HG03060 (cell line): ENCODE data around the gene DMAC2L.
A peak's percentile ranks its signal among the peaks of the same experiment; 100 is the strongest.
"Not testable (repeated sequence)": the region's sequence is repeated elsewhere in the genome, so short reads cannot be mapped to it uniquely, and the experiment has no call there.

Source experiments
- ATAC-seq: cut with Tn5 transposase; IDR thresholded peaks from one replicate; pipeline ENCODE4 v1.9.1; 2021; ENCODE audit warnings: low read depth, moderate number of reproducible peaks; ENCODE audit not compliant: unreplicated experiment

Gene DMAC2L

DNA sequence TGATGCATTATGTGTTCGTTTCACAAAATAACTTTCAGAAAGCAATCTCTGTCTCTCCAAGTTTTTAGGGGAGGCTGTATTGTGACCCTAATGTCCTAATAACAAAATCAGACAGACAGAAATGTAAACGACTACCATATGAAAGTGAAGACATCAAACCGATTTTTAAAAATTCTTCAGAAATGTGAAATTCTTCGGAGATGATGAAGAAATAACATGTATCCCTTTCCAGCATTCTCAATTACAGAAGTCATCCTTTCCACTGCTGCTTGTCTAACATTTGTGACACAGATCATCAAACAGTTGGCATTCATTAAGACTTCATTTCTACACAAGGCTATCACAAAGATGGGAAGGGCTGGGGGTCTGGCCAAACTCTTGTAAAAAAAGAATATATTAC, 41.0 kb downstream of the DMAC2L start:
- no peak for ATAC-seq

DNA sequence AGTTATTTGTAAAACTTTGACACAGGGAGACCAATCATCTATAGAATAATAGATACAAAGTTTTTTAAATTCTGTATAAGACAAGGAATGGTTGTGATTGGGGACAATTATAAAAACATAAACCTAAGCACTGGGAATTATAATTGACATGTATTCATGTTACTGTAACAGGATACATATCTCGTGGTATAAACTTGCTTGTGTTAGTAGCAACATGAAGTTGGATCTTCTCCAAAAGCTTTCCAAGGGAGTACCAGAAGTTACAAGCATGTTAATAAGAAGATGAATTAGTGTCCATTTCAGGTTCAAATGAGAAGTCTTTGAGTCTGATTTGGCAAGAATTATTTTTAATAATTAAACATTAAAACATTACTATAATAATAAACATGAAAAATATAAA, 42.4 kb downstream of the DMAC2L start:
- no peak for ATAC-seq

DNA sequence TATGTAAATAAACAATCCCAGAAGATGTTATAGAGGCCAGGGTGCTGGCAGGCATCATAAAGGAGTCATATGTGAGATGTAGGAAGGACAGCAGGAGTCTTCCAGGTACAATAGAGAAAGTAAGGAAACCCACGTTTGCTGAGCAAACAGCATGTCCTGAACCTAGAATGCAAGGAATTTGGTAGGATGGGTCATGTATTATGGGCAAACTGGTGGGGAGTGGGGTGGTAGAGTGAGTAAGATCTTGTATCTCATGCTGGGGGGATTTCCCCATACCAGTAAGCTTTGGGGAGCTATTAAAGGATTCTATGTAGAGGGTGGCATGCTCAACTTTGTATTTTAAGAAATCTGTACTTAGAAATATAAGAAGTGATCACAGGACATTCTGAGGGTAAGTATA, 43.6 kb downstream of the DMAC2L start:
- no peak for ATAC-seq

DNA sequence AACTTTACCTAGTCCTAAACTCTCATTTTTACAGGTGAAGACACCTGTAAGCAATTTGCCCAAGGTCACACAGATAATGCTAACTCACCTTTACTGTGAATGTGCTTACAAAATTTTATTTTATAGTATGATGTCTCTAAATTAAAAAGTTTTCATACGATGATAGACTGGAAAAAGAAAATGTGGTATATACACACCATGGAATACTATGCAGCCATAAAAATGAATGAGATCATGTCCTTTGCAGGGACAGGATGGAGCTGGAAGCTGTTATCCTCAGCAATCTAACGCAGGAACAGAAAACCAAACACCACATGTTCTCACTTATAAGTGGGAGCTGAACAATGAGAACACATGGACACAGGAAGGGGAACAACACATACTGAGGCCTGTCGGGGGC, 44.2 kb downstream of the DMAC2L start:
- ATAC-seq, result not testable (repeated sequence)

DNA sequence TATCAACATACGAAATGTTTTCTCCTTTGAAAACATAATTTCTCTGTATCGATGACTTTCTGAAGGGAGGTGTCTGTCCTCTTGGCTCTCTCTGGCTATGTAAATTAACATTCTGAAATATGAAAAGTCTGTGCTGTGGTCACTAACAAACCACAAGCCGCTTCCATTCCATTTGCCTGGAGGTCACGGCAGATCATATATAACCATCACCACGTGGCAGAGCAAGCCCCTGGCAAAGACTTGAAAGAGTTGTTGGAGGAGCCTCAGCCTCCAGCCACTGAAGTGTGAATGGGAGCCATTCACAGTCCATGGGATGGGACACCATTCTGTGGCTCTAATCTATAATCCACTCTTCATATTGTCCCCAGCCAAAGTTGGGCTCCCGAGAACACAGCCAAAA, 45.0 kb downstream of the DMAC2L start:
- no peak for ATAC-seq

DNA sequence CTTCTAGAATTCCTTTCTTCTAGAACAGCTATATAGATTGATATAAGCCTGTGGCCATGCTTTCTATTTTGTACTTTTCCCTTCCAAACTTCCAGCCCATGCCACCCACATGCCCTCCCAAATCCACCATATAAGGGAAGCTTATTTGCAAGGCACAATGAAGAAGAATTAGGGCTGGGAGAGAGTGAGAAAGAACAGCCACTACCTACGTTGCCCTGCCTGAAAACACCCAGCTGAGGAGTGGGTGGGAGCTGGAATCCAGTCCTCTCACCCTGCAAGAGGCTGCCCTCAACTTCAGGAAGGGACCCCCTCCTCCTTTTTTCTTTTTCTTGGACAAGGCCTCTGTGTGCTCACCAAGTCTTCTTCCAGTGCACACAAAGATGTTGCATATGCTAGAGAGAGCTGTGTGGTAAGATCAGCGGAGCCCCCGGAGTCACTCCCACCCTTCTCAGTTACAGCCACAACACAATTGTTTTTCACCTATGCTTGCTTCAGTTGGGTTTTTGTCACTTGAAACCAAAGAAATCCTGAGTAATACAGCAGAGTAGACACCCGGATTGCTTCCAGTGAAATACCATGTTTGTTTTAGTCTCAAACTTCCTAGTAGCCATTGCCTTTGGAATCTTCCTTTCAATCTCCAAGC, 45.8 kb downstream of the DMAC2L start:
- no peak for ATAC-seq

DNA sequence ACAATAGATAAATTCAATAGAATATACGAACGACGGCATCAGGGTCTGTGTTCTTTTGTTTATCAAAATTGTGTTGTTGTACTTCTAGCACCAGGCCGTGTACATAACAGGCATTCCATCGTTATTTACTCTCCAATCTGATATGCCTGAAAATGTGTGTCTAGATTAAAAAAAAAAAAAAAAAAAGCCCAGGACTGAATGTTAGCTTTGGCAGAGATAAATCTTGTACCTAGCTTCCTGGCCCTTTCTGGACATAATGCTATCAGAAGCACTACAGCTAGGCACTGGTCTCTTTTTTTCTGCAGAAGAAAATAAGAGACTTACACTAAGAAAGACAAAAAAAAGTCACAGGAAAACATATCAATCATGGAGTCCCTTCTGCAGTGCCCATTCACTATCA, 47.5 kb downstream of the DMAC2L start:
- no peak for ATAC-seq

DNA sequence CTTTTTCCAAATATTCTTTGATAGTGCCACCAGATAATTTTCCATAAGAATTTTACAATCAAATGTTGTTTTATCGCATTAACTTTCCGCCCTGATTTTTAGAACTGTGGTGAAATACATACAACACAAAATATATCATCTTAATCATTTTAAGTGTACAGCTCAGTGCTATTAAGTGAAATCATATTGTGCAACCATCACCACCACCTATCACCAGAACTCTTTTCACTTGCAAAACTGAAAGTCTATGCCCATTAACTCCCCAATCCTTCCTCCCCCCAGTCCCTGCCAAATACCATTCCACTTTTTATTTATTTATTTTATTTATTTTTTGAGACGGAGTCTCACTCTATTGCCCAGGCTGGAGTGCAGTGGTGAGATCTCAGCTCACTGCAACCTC, 48.0 kb downstream of the DMAC2L start:
- ATAC-seq, result no peak

DNA sequence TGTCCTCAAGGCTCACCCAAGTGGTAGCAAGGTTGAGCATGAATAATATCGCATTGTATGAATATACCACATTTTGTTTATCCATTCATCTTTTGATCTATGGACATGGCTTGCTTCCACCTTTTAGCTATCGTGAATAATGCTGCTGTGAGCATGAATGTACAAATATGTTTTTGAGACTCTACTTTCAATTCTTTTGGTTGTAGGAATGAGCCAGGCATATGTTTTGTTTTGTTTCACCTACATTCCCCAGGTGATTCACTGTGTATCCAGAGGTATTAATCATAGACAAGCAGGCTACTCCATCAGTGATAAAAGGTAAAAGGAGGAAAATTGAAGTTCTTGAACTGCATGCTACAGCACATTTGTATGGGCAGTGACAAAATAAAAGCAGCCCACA, 48.7 kb downstream of the DMAC2L start:
- ATAC-seq, result no peak

DNA sequence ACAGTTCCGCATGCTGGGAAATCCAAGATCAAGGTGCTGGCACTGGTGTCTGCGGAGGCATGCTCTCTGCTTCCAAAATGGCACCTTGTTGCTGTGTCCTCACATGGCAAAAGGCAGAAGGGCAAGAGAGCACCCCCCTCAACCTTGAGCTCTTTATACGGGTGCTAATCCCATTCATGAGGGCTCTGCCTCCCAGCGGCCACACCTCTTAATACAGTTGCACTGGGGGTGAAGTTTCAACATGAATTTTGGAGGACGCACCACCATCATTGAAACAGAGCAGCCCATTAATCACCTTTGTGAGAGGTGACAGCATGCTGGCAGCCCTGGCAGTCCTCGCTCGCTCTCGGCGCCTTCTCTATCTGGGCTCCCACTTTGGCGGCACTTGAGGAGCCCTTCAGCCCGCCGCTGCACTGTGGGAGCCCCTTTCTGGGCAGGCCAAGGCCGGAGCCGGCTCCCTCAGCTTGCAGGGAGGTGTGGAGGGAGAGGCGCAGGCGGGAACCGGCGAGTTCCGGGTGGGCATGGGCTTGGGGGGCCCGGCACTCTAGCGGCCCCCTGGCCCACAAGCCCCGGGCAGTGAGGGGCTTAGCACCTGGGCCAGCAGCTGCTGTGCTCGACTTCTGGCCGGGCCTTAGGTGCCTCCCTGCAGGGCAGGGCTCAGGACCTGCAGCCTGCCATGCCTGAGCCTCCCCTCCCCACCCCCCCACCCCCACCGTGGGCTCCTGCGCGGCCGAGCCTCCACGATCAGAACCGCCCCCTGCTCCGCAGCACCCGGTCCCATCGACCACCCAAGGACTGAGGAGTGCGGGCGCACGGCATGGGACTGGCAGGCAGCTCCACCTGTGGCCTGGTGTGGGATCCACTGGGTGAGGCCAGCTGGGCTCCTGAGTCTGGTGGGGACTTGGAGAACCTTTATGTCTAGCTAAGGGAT, 49.6 kb downstream of the DMAC2L start:
- ATAC-seq, result not testable (repeated sequence)

DNA sequence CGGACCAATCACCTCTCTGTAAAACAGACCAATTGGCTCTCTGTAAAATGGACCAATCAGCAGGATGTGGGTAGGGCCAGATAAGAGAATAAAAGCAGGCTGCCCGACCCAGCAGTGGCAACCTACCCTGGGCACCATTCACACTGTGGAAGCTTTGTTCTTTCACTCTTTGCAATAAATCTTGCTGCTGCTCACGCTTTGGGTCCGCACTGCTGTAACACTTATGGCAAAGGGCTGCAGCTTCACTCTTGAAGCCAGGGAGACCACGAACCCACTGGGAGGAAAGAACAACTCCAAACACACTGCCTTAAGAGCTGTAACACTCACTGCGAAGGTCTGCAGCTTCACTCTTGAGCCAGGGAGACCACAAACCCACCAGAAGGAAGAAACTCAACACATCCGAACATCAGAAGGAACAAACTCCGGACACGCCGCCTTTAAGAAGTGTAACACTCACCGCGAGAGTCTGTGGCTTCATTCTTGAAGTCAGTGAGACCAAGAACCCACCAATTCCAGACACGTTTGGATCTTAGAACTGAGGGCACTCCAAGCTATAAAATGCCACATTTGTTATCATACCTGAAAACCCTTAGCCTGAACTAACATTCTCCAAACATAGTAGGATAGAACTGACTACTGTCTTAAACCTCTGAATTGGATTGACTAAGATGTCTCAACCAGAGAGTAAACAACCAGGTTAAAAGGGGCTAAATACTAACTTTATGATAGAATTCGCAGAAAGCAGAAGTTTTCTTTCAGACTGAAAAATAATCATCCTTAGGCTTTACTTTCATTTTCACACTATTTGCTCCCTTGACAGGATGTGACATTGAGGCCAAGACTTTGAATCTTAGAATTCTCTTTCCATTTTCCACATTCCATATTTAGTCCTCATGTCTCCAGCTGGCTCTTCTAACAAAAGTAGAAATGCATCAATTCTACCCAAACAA, 50.9 kb downstream of the DMAC2L start:
- no peak for ATAC-seq

DNA sequence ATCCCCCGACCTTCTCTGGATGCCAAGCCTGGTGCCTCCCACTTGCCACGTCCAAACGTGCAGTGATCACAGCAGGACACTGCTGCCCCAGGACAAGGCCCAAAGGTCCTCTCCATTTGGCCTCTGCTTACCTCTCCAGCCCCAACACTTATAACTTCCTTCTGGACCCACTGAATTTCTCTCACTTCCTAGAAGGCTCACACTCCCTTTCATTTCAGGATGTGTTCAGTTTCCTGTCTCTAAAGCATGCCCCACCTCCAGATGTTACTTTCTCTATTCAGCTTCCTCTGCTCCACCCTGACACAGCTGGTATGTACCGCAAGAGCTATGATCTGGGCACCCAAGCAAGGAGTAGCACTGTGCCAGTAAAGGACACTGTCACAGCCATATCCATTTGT, 51.6 kb downstream of the DMAC2L start:
- peak; percentile 96 for ATAC-seq

DNA sequence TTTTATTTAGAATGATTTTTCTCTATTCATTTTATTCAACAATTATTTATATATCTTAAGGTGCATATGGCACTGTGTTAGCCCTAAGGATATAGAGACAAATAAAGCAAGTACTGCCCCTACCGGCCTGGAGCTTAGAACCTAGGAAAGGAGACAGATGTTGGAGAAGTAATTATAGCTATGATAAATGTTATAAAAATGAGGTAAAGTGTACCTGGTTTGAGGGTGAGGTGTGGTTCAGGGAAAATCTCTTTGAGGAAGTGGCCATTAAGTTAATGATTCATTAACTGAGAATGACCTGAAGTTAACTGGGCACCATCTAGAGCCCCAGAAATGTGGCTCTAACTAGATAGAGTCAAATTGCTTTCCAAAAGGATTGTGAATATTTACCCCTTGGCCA, 52.7 kb downstream of the DMAC2L start:
- no peak for ATAC-seq

DNA sequence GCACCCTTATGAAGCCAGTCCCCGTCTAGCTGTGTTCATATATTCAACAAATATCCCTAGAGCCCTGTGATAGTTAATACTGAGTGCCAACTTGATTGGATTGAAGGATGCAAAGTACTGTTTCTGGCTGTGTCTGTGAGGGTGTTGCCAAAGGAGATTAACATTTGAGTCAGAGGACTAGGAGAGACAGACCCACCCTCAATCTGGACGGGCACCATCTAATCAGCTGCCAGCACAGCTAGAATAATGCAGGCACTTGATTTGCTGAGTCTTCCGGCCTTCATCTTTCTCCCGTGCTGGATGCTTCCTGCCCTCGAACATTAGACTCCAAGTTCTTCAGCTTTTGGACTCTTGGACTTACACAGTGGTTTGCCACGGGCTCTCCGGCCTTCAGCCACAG, 53.4 kb downstream of the DMAC2L start:
- not testable (repeated sequence) for ATAC-seq

DNA sequence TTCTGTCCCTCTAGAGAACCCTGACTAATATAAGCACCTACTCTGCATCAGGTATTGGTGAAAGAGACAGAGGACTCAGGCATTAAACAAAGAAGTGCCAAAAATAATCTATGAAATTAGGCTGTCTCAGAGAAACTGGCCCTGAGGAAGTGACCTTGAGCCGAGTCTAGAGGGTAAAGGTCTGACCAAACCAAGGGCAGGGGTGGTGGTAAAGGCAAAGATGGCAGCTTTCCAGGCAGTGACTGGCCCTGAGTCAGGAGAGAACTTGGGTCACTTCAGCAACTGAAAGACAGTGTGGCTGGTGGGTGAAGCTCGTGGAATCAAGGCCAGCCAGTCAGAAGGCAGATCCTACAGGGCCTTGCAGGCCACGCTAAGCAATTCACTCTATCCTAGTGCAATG, 54.0 kb downstream of the DMAC2L start:
- ATAC-seq, result no peak

DNA sequence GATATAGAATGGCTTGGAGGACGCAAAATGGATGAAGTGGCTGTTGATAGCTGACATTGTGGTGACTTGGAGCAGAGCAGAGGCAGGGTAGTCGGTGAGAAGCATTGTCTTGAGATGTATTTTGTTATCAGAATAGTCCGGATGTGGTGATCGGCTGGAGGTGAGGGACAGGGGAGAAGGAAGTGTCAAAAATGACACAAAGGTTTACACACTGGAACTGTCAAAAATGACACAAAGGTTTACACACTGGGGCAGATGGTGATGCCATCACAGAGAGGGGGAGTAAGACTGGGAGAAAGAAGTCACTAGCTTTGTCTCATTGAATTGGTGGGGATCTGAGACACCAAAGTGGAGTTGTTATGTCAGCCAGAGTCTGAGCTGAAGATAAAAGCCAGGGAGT, 54.5 kb downstream of the DMAC2L start:
- ATAC-seq, result no peak

DNA sequence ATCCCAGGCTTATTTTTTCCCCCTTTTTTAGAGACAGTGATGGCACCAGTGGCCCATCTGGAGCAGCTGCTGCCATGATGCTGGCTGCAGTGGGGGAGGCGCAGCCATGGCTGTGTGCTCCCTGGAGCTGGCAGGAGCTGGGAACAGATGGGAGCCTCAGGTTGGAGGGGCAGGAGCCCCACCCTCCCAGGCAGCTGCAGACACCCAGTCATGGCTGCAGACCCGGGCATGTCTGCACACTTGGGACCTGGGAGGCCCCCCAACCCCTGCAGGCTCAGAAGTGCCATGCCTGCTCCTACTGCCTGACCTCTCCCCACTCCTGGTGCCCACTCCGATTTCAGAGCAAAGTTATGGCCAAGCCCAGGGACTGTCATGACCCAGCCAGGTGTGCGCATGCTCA, 59.4 kb downstream of the DMAC2L start:
- ATAC-seq, result no peak

DNA sequence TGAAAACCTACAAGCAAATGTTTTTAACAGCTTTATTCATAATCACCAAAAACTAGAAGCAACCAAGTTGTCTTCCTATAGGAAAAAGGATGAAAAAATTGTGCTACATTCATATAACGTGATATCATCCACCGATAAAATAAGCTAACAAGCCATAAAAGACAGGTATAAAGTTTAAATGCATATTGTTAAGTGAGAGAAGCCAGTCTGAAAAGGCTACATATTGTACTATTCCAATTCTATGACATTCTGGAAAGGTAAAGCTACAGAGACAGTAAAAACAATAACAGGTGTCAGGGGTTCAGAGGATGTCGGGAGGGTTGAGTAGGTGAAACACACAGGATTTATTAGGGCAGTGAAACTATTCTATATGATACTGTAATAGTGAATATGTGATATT, 61.8 kb downstream of the DMAC2L start:
- ATAC-seq, result no peak

DNA sequence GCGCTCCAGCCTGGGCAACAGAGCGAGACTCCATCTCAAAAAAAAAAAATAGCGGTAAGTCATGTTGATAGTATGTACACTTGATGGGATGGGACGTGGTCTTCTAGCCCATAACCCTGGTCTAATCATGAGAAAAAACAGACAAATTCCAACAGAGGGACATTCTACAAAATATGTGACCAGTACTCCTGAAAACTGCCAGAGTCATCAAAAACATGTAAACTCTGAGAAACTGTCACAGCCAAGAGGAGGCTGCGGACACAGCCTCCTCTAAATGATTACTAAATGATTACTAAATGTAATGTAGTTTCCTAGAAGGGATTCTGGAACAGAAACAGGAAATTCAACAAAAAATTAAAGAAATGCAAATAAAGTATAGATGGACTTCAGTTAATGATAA, 63.6 kb downstream of the DMAC2L start:
- ATAC-seq, result no peak
